PC-9 (cell line): ENCODE results near the gene RGS19. TPM values are rescaled to one million over a fixed set of nuclear protein-coding genes. Genes with fewer than 3 reads are reported as not detected.
A peak's percentile ranks its signal among the peaks of the same experiment; 100 is the strongest.

Source experiments
- BruUV-seq: library from RNA; stranded (reverse); fragments of 400-500 nt; replicated peaks from 2 replicates; lab custom pipeline; 2021; lab: Mats Ljungman, UMichigan
- CTCF ChIA-PET: fragments of 300-600 bp; sonication (Branson Sonifier 250); formaldehyde crosslinking; loops from one replicate; lab custom pipeline; 2022; ENCODE audit warnings: antibody characterized with exemption; lab: Charles Lee
- POLR2A ChIA-PET: fragments of 300-600 bp; sonication (Branson Sonifier 250); formaldehyde crosslinking; loops from one replicate; lab custom pipeline; 2022; ENCODE audit warnings: antibody characterized with exemption; ENCODE audit not compliant: unreplicated experiment; lab: Charles Lee
- DNase-seq, 2 experiments: peaks; one replicate each; pipeline versions ENCODE4 v3.0.0 to v3.0.0-alpha.2; 2015 to 2022; ENCODE audit warnings: mixed read lengths in 1 of 2
- H2AFZ ChIP-seq: fragments of 200-600 bp; sonication (generic); 2 replicates; pipeline ENCODE4 v1.8.1; 2017; ENCODE audit warnings: antibody characterized with exemption
- H3F3A ChIP-seq: fragments of 200-600 bp; sonication (generic); 2 replicates; pipeline ENCODE4 v1.8.1; 2017; ENCODE audit warnings: antibody characterized with exemption, mild to moderate bottlenecking, low read depth; ENCODE audit not compliant: insufficient read depth
- H3K27ac ChIP-seq: fragments of 200-600 bp; sonication (generic); 2 replicates; pipeline ENCODE4 v1.6.1; 2016; ENCODE audit warnings: mixed run types
- H3K27me3 ChIP-seq: fragments of 200-600 bp; sonication (generic); 2 replicates; pipeline ENCODE4 v1.6.1; 2016; ENCODE audit warnings: low read depth, mixed run types; ENCODE audit not compliant: insufficient read depth
- H3K36me3 ChIP-seq: fragments of 200-600 bp; sonication (generic); 2 replicates; pipeline ENCODE4 v1.6.1; 2016; ENCODE audit warnings: low read depth, mixed run types
- H3K4me1 ChIP-seq: fragments of 200-600 bp; sonication (generic); replicated peaks from 2 replicates; pipeline ENCODE4 v1.6.1; 2016; ENCODE audit warnings: mixed run types; ENCODE audit not compliant: insufficient read depth
- H3K4me2 ChIP-seq: fragments of 200-600 bp; sonication (generic); 2 replicates; pipeline ENCODE4 v1.6.1; 2017; ENCODE audit warnings: mixed run types
- H3K4me3 ChIP-seq: fragments of 200-600 bp; sonication (generic); 2 replicates; pipeline ENCODE4 v1.6.1; 2016; ENCODE audit warnings: mixed run types
- H3K79me2 ChIP-seq: fragments of 200-600 bp; sonication (generic); 2 replicates; pipeline ENCODE4 v1.6.1; 2017; ENCODE audit warnings: low read depth, mixed run types
- H3K9me2 ChIP-seq: fragments of 200-600 bp; sonication (generic); 2 replicates; pipeline ENCODE4 v1.8.1; 2017; ENCODE audit warnings: mild to moderate bottlenecking; ENCODE audit not compliant: insufficient read depth
- H3K9me3 ChIP-seq: fragments of 200-600 bp; sonication (generic); 2 replicates; pipeline ENCODE4 v1.8.1; 2016; ENCODE audit warnings: low read depth; ENCODE audit not compliant: insufficient read depth
- H4K20me1 ChIP-seq: fragments of 200-600 bp; sonication (generic); 2 replicates; pipeline ENCODE4 v1.8.1; 2017; ENCODE audit not compliant: insufficient read depth
- EZH2 ChIP-seq: fragments of 200-600 bp; sonication (generic); IDR thresholded peaks from 2 replicates; pipeline ENCODE4 v1.8.0; 2017; ENCODE audit warnings: antibody characterized with exemption, low read depth
- intact Hi-C: fragments of 100-400 bp; cut with micrococcal nuclease; formaldehyde crosslinking; loops from one replicate; pipeline ENCODE4 v1.10.0; 2022; ENCODE audit not compliant: unreplicated experiment
- total RNA-seq: library from RNA; stranded (reverse); gene quantifications from 2 replicates; pipeline ENCODE4 v1.2.3, GENCODE V29; 2021
- TF ChIP-seq, protein P1 (sequence below): fragments of 200-600 bp; sonication (generic); conservative IDR thresholded peaks from 2 replicates; pipeline ENCODE4 v1.6.1; 2017; ENCODE audit warnings: mixed run types, antibody characterized with exemption, mild to moderate bottlenecking, moderate library complexity

Gene RGS19
- total RNA-seq, 1 experiment from 2014 or later, result 33.3 TPM

DNA sequence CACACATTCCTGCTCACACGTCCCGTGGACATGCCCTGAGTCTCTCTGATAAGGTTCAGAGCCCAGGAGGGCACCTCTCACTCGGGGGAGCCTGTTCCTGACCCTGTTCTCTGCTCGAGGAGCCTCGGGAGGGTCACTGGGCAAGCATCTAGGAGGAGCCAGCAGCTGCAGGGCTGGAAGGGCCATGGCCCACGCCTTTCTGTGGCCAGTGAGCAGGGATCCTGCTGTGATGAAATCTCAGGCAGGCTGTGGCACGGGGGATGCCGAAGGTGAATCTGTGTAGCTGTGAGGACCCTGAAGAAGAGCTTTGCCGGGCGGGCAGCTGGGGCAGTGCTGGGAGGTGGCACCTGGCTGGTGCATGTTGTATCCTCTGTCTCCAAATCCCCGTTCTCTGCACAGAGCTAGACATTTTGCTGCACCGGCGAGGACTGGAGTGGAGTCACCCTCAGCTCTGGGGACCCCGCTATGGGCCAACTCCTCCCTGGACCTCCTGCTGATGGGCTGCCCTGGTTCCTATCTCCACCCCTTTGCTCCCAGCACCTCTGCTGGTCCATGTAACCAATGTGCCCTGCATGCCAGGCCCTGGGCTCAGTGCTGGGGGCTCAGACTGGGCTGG lies 35.1 kb upstream of the RGS19 start:
- peak in 1 of 2 experiments; percentile 30 for DNase-seq
- POLR2A ChIA-PET, result interaction anchor here (0.6 kb wide), 1 partner anchor 590 kb away, joined by 3 read pairs; no protein-coding TSS in a partner anchor
- H3K36me3 ChIP-seq, result no peaks in the 10 kb centered on the region
- no TSS peak for BruUV-seq
- CTCF ChIA-PET, result no interaction called here
- H3K79me2 ChIP-seq, result no peaks in the 10 kb centered on the region
- H3K27me3 ChIP-seq, result peaks cover 64% of the 10 kb centered on the region
- TF ChIP-seq, protein P1, sequence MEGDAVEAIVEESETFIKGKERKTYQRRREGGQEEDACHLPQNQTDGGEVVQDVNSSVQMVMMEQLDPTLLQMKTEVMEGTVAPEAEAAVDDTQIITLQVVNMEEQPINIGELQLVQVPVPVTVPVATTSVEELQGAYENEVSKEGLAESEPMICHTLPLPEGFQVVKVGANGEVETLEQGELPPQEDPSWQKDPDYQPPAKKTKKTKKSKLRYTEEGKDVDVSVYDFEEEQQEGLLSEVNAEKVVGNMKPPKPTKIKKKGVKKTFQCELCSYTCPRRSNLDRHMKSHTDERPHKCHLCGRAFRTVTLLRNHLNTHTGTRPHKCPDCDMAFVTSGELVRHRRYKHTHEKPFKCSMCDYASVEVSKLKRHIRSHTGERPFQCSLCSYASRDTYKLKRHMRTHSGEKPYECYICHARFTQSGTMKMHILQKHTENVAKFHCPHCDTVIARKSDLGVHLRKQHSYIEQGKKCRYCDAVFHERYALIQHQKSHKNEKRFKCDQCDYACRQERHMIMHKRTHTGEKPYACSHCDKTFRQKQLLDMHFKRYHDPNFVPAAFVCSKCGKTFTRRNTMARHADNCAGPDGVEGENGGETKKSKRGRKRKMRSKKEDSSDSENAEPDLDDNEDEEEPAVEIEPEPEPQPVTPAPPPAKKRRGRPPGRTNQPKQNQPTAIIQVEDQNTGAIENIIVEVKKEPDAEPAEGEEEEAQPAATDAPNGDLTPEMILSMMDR, result no peak
- no peaks in the 10 kb centered on the region for H4K20me1 ChIP-seq
- H3K4me3 ChIP-seq, result no peak overlapping the region
- H3F3A ChIP-seq, result peaks cover 4% of the 10 kb centered on the region; the same call in 1 of the 2 replicates
- H3K9me3 ChIP-seq, result no peaks in the 10 kb centered on the region
- no peak overlapping the region for H3K27ac ChIP-seq
- H3K9me2 ChIP-seq, result no peaks in the 10 kb centered on the region
- intact Hi-C loops, result no loop called here
- no peaks in the 10 kb centered on the region for H3K4me1 ChIP-seq
- no peak overlapping the region for H2AFZ ChIP-seq
- no peak overlapping the region for H3K4me2 ChIP-seq

DNA sequence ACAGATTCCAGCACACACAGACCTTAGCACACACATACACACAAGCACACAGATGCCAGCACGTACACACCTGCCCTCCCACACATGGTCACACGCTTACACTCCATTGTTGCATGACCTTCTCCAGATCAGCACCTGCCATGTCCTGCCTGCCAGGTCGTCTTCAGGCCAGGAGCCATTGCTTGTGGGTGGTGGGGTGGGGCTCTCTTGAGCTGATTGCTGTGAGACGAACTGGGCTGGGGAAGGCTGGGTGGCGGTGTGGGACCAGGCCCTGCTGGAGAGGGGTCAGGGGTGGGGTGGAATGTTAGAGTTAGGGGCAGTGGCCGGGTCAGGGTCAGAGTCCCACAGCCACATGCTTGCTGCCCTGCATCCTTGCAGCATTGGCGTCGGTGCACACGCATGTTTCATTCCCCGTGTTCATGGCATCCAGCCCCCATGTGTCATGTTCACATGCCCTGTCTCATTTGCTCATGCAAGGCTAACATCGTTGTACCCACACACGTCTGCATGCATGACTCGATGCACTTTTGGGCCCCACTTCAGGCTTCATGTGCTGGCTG lies 34.6 kb upstream of the RGS19 start:
- TF ChIP-seq, protein P1, result no peak
- TF ChIP-seq EZH2, result no peak
- intact Hi-C loops, result no loop called here
- H3K4me2 ChIP-seq, result no peak overlapping the region
- no peaks in the 10 kb centered on the region for H3K4me1 ChIP-seq
- H4K20me1 ChIP-seq, result no peaks in the 10 kb centered on the region
- ChIA-PET CTCF (no interaction called here), POLR2A (interaction anchor here (0.6 kb wide), 1 partner anchor 589 kb away, joined by 3 read pairs; no protein-coding TSS in a partner anchor)
- H2AFZ ChIP-seq, result no peak overlapping the region
- no peaks in the 10 kb centered on the region for H3K36me3 ChIP-seq
- H3K27me3 ChIP-seq, result peaks cover 70% of the 10 kb centered on the region
- no peaks in the 10 kb centered on the region for H3K9me2 ChIP-seq
- DNase-seq, result peak in 1 of 2 experiments; percentile 19
- no TSS peak for BruUV-seq
- no peak overlapping the region for H3K27ac ChIP-seq
- H3K4me3 ChIP-seq, result no peak overlapping the region
- no peaks in the 10 kb centered on the region for H3F3A ChIP-seq
- H3K79me2 ChIP-seq, result no peaks in the 10 kb centered on the region
- H3K9me3 ChIP-seq, result no peaks in the 10 kb centered on the region

DNA sequence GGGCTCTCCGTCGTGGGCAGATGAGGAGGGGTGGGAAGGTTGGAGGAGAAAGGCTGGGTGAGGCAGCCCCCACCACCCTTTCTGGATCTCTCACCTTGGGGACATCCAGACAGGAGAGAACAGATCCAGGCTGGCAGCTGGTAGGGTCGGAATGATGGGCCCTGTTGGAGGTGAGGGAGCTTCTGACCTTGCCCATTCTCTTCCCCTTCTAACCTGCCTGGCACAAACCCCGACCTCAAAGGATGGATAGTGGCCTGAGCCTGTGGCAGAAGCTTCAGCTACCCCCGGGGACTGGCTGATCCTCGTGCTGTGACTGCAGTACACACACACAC lies 34.1 kb upstream of the RGS19 start:
- ChIA-PET POLR2A (no interaction called here), CTCF (no interaction called here)
- Histone ChIP-seq H3K4me1 (no peaks in the 10 kb centered on the region), H4K20me1 (no peaks in the 10 kb centered on the region), H2AFZ (no peak overlapping the region), H3K9me3 (no peaks in the 10 kb centered on the region), H3K79me2 (no peaks in the 10 kb centered on the region), H3F3A (no peaks in the 10 kb centered on the region), H3K4me3 (no peak overlapping the region), H3K27me3 (peaks cover 74% of the 10 kb centered on the region), H3K4me2 (no peak overlapping the region), H3K27ac (no peak overlapping the region), H3K36me3 (no peaks in the 10 kb centered on the region), H3K9me2 (no peaks in the 10 kb centered on the region)
- TF ChIP-seq, protein P1, result no peak
- TF ChIP-seq EZH2, result no peak
- intact Hi-C loops, result no loop called here
- DNase-seq, result no peak
- BruUV-seq, result no TSS peak
